Measurements from ENCODE around the gene YIPF6.
"Not testable (repeated sequence)": the region's sequence is repeated elsewhere in the genome, so short reads cannot be mapped to it uniquely, and the experiment has no call there.

YIPF6 gene

GRCh38 chrX:68480969-68481368 is 17.9 kb upstream of the YIPF6 start:
- H3K27me3 ChIP-seq (ENCODE audit: control insufficient read depth, insufficient read depth, low read length, poor library complexity, severe bottlenecking) = no peaks in the 10 kb centered on the region
- no peaks in the 10 kb centered on the region for H3K36me3 ChIP-seq (ENCODE audit: control insufficient read depth, insufficient read depth, low read length)
- no peaks in the 10 kb centered on the region for H3K4me1 ChIP-seq (ENCODE audit: control insufficient read depth, insufficient read depth, low read length)
- H3K27ac ChIP-seq (ENCODE audit: insufficient read depth, low read depth, low read length, poor library complexity, severe bottlenecking) = no peak overlapping the region
- 93 to 100% methylated on average over 1 of the region's 1 CpG for WGBS, 2 experiments
- no peaks in the 10 kb centered on the region for H3K9me3 ChIP-seq (ENCODE audit: control insufficient read depth, low read length)
- no peak overlapping the region for H3K4me3 ChIP-seq (ENCODE audit: insufficient read depth, low read depth, low read length)

GRCh38 chrX:68486198-68486597 is 12.7 kb upstream of the YIPF6 start:
- H3K4me3 ChIP-seq (ENCODE audit: insufficient read depth, low read depth, low read length); H3K27ac ChIP-seq (ENCODE audit: insufficient read depth, low read depth, low read length, poor library complexity, severe bottlenecking); H3K4me1 ChIP-seq (ENCODE audit: control insufficient read depth, insufficient read depth, low read length); H3K36me3 ChIP-seq (ENCODE audit: control insufficient read depth, insufficient read depth, low read length); H3K27me3 ChIP-seq (ENCODE audit: control insufficient read depth, insufficient read depth, low read length, poor library complexity, severe bottlenecking); H3K9me3 ChIP-seq (ENCODE audit: control insufficient read depth, low read length): not testable (repeated sequence)
- no CpG with 5 or more reads among the region's 3 CpGs for WGBS, 2 experiments

- WGBS, 2 experiments = 89 to 91% methylated on average over 4 of the region's 4 CpGs
- Histone ChIP-seq H3K9me3 (ENCODE audit: control insufficient read depth, low read length) (no peaks in the 10 kb centered on the region), H3K27me3 (ENCODE audit: control insufficient read depth, insufficient read depth, low read length, poor library complexity, severe bottlenecking) (no peaks in the 10 kb centered on the region), H3K4me3 (ENCODE audit: insufficient read depth, low read depth, low read length) (no peak overlapping the region), H3K4me1 (ENCODE audit: control insufficient read depth, insufficient read depth, low read length) (no peaks in the 10 kb centered on the region), H3K27ac (ENCODE audit: insufficient read depth, low read depth, low read length, poor library complexity, severe bottlenecking) (no peak overlapping the region), H3K36me3 (ENCODE audit: control insufficient read depth, insufficient read depth, low read length) (no peaks in the 10 kb centered on the region)
Observed at GRCh38 chrX:68487254-68487653, 11.6 kb upstream of the YIPF6 start.

GRCh38 chrX:68487924-68488323 is 10.9 kb upstream of the YIPF6 start:
- Histone ChIP-seq H3K4me3 (ENCODE audit: insufficient read depth, low read depth, low read length) (no peak overlapping the region), H3K27ac (ENCODE audit: insufficient read depth, low read depth, low read length, poor library complexity, severe bottlenecking) (no peak overlapping the region), H3K36me3 (ENCODE audit: control insufficient read depth, insufficient read depth, low read length) (no peaks in the 10 kb centered on the region), H3K9me3 (ENCODE audit: control insufficient read depth, low read length) (no peaks in the 10 kb centered on the region), H3K27me3 (ENCODE audit: control insufficient read depth, insufficient read depth, low read length, poor library complexity, severe bottlenecking) (no peaks in the 10 kb centered on the region), H3K4me1 (ENCODE audit: control insufficient read depth, insufficient read depth, low read length) (no peaks in the 10 kb centered on the region)
- WGBS, 2 experiments = 91 to 94% methylated on average over 1 of the region's 1 CpG

- Histone ChIP-seq H3K27me3 (ENCODE audit: control insufficient read depth, insufficient read depth, low read length, poor library complexity, severe bottlenecking) (no peaks in the 10 kb centered on the region), H3K27ac (ENCODE audit: insufficient read depth, low read depth, low read length, poor library complexity, severe bottlenecking) (no peak overlapping the region), H3K4me1 (ENCODE audit: control insufficient read depth, insufficient read depth, low read length) (no peaks in the 10 kb centered on the region), H3K4me3 (ENCODE audit: insufficient read depth, low read depth, low read length) (no peak overlapping the region), H3K36me3 (ENCODE audit: control insufficient read depth, insufficient read depth, low read length) (no peaks in the 10 kb centered on the region), H3K9me3 (ENCODE audit: control insufficient read depth, low read length) (no peaks in the 10 kb centered on the region)
- 75 to 85% methylated on average over 3 of the region's 4 CpGs for WGBS, 2 experiments
Observed at GRCh38 chrX:68488657-68489056, 10.2 kb upstream of the YIPF6 start.

GRCh38 chrX:68490644-68491043 is 8.2 kb upstream of the YIPF6 start:
- Histone ChIP-seq H3K9me3 (ENCODE audit: control insufficient read depth, low read length) (no peaks in the 10 kb centered on the region), H3K36me3 (ENCODE audit: control insufficient read depth, insufficient read depth, low read length) (no peaks in the 10 kb centered on the region), H3K4me3 (ENCODE audit: insufficient read depth, low read depth, low read length) (no peak overlapping the region), H3K4me1 (ENCODE audit: control insufficient read depth, insufficient read depth, low read length) (no peaks in the 10 kb centered on the region), H3K27ac (ENCODE audit: insufficient read depth, low read depth, low read length, poor library complexity, severe bottlenecking) (no peak overlapping the region), H3K27me3 (ENCODE audit: control insufficient read depth, insufficient read depth, low read length, poor library complexity, severe bottlenecking) (no peaks in the 10 kb centered on the region)

GRCh38 chrX:68492583-68492982 is 6.3 kb upstream of the YIPF6 start:
- Histone ChIP-seq H3K36me3 (ENCODE audit: control insufficient read depth, insufficient read depth, low read length) (no peaks in the 10 kb centered on the region), H3K9me3 (ENCODE audit: control insufficient read depth, low read length) (no peaks in the 10 kb centered on the region), H3K27me3 (ENCODE audit: control insufficient read depth, insufficient read depth, low read length, poor library complexity, severe bottlenecking) (no peaks in the 10 kb centered on the region), H3K27ac (ENCODE audit: insufficient read depth, low read depth, low read length, poor library complexity, severe bottlenecking) (no peak overlapping the region), H3K4me1 (ENCODE audit: control insufficient read depth, insufficient read depth, low read length) (no peaks in the 10 kb centered on the region), H3K4me3 (ENCODE audit: insufficient read depth, low read depth, low read length) (no peak overlapping the region)
- 83 to 97% methylated on average over 2 of the region's 2 CpGs for WGBS, 2 experiments

- not testable (repeated sequence) for H3K36me3 ChIP-seq (ENCODE audit: control insufficient read depth, insufficient read depth, low read length); H3K27ac ChIP-seq (ENCODE audit: insufficient read depth, low read depth, low read length, poor library complexity, severe bottlenecking); H3K9me3 ChIP-seq (ENCODE audit: control insufficient read depth, low read length); H3K4me1 ChIP-seq (ENCODE audit: control insufficient read depth, insufficient read depth, low read length); H3K4me3 ChIP-seq (ENCODE audit: insufficient read depth, low read depth, low read length); H3K27me3 ChIP-seq (ENCODE audit: control insufficient read depth, insufficient read depth, low read length, poor library complexity, severe bottlenecking)
- WGBS, 2 experiments = no CpG with 5 or more reads among the region's 2 CpGs
Observed at GRCh38 chrX:68493776-68494175, 5.1 kb upstream of the YIPF6 start.

GRCh38 chrX:68498044-68498507 is 775 bp upstream of the YIPF6 start:
- H3K27ac ChIP-seq (ENCODE audit: insufficient read depth, low read depth, low read length, poor library complexity, severe bottlenecking) = peak overlapping the region; percentile 93
- H3K36me3 ChIP-seq (ENCODE audit: control insufficient read depth, insufficient read depth, low read length) = no peaks in the 10 kb centered on the region
- no peaks in the 10 kb centered on the region for H3K9me3 ChIP-seq (ENCODE audit: control insufficient read depth, low read length)
- H3K27me3 ChIP-seq (ENCODE audit: control insufficient read depth, insufficient read depth, low read length, poor library complexity, severe bottlenecking) = no peaks in the 10 kb centered on the region
- peaks cover 2% of the 10 kb centered on the region for H3K4me1 ChIP-seq (ENCODE audit: control insufficient read depth, insufficient read depth, low read length)
- WGBS, 2 experiments = 5% methylated on average over 4 of the region's 4 CpGs
- H3K4me3 ChIP-seq (ENCODE audit: insufficient read depth, low read depth, low read length) = peak overlapping the region; percentile 58

- Histone ChIP-seq H3K9me3 (ENCODE audit: control insufficient read depth, low read length) (no peaks in the 10 kb centered on the region), H3K27me3 (ENCODE audit: control insufficient read depth, insufficient read depth, low read length, poor library complexity, severe bottlenecking) (no peaks in the 10 kb centered on the region), H3K4me3 (ENCODE audit: insufficient read depth, low read depth, low read length) (peak overlapping the region; percentile 58), H3K36me3 (ENCODE audit: control insufficient read depth, insufficient read depth, low read length) (no peaks in the 10 kb centered on the region), H3K4me1 (ENCODE audit: control insufficient read depth, insufficient read depth, low read length) (peaks cover 2% of the 10 kb centered on the region), H3K27ac (ENCODE audit: insufficient read depth, low read depth, low read length, poor library complexity, severe bottlenecking) (no peak overlapping the region)
- WGBS, 2 experiments = 76 to 79% methylated on average over 15 to 17 of the region's 17 CpGs
Observed at GRCh38 chrX:68499543-68500504, 973 bp downstream of the YIPF6 start.
